Measurements from ENCODE around the gene GFI1. TPM values are rescaled to one million over a fixed set of nuclear protein-coding genes. Genes with fewer than 3 reads are reported as not detected.

GFI1 gene
- total RNA-seq, 1 donor from 2014 or later: not detected

DNA sequence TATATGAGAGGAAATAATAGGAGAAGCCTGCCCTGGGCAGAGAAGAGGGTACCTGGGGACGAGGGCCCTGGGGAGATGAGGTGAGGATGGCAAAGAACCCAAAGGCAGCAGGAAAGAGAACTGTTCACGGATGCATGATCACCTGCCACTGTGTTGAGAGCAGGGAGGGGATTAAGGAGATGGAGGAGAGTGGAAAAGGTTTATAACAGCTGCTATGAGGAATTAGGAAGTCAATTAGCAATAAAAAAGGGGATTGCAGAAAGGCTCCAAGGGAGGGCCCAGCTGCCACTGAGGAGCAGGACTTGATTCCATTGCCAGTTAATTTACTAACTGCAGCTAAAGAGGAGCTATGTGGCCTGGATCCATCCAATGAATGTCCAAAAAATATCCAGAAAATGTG, 61.1 kb downstream of the GFI1 start:
- H3K27ac Mint-ChIP-seq (ENCODE audit: unreplicated experiment): no peak overlapping the region
- H3K9me3 Mint-ChIP-seq (ENCODE audit: unreplicated experiment): no peaks in the 10 kb centered on the region
- H3K4me3 Mint-ChIP-seq (ENCODE audit: unreplicated experiment): no peak overlapping the region
- H3K27me3 Mint-ChIP-seq (ENCODE audit: unreplicated experiment): no peaks in the 10 kb centered on the region
- no peaks in the 10 kb centered on the region for H3K4me1 Mint-ChIP-seq (ENCODE audit: low read depth, unreplicated experiment)
- no peak for TF ChIP-seq CTCF (IDR thresholded peaks at IDR 0.05; ENCODE audit: partially characterized antibody, unreplicated experiment)
- no peaks in the 10 kb centered on the region for H3K36me3 Mint-ChIP-seq (ENCODE audit: unreplicated experiment)
- DNase-seq: no peak

Other genes with a start within 250 kb of the GFI1 start
- 9.6 TPM for gene GLMN, start 187.9 kb downstream of the GFI1 start, total RNA-seq (ENCODE audit: unreplicated experiment)
- gene RPAP2, start 187.9 kb downstream of the GFI1 start, total RNA-seq (ENCODE audit: unreplicated experiment): 26.4 TPM